Stomach (tissue), 9 donors: ENCODE measurements around the gene GGN. TPM values are rescaled to one million over a fixed set of nuclear protein-coding genes. Genes with fewer than 3 reads are reported as not detected.
A peak's percentile ranks its signal among the peaks of the same experiment; 100 is the strongest.

Experiments
- DNase-seq, 2 donors: peaks; one replicate each; pipeline versions ENCODE4 v3.0.0 to v3.0.0-alpha.2; 2013 to 2019
- H3K27ac ChIP-seq, 5 donors: fragments of 200-600 bp in 4 of 5; sonication (generic) in 4 of 5; one replicate each; pipeline ENCODE4 v1.5.1; 2013 to 2019; ENCODE audit warnings: mild to moderate bottlenecking in 1 of 5, moderate library complexity in 1 of 5
- H3K27me3 ChIP-seq, 3 donors: fragments of 200-600 bp; sonication (generic); one replicate each; pipeline ENCODE4 v1.5.1; 2017 to 2019; ENCODE audit warnings: mixed run types in 1 of 3
- H3K36me3 ChIP-seq, 4 donors: fragments of 200-600 bp; sonication (generic); 1 replicate in 3 of 4; 2 replicates in 1 of 4; pipeline ENCODE4 v1.5.1; 2016 to 2019
- H3K4me1 ChIP-seq, 4 donors: fragments of 200-600 bp; sonication (generic); one replicate each; pipeline ENCODE4 v1.5.1; 2016 to 2019
- H3K4me3 ChIP-seq, 4 donors: fragments of 200-600 bp; sonication (generic) in 3 of 4; one replicate each; pipeline ENCODE4 v1.5.1; 2016 to 2019; ENCODE audit warnings: mild to moderate bottlenecking in 1 of 4
- H3K9me3 ChIP-seq, 4 donors: fragments of 200-600 bp; sonication (generic); one replicate each; pipeline ENCODE4 v1.5.1; 2016 to 2019
- CTCF ChIP-seq, 7 experiments: fragments of 450-650 bp in 4 of 7; fragments of 200-600 bp in 3 of 7; sonication (generic) in 3 of 7; IDR thresholded peaks; one replicate each; pipeline ENCODE4 v1.5.1; 2016 to 2019; ENCODE audit warnings: antibody characterized with exemption in 7 of 7, control low read depth in 2 of 7, mild to moderate bottlenecking in 1 of 7
- EP300 ChIP-seq: sonication (generic); formaldehyde crosslinking; IDR thresholded peaks from one replicate; pipeline ENCODE4 v1.6.1; 2017; ENCODE audit warnings: antibody characterized with exemption
- POLR2A ChIP-seq, 4 donors: fragments of 450-650 bp; IDR thresholded peaks; one replicate each; pipeline ENCODE4 v1.6.1; 2016; ENCODE audit warnings: antibody characterized with exemption in 4 of 4, control low read depth in 2 of 4, mild to moderate bottlenecking in 1 of 4, moderate library complexity in 1 of 4
- POLR2AphosphoS5 ChIP-seq, 3 donors: sonication (generic); formaldehyde crosslinking; IDR thresholded peaks; one replicate each; pipeline ENCODE4 v1.6.1; 2016; ENCODE audit warnings: antibody characterized with exemption in 3 of 3
- WGBS, 5 donors: extraction: QIAGEN DNeasy Blood & Tissue Kit in 3 of 5; methylation state at CpG; one replicate each; pipeline versions ENCODE4 v1.1.5 to v1.1.7; 2013 to 2018; 5-methylcytosine and 5-hydroxymethylcytosine counted together
- intact Hi-C: fragments of 100-400 bp; cut with DNase I; formaldehyde crosslinking; loops from one replicate; pipeline ENCODE4 v1.15.1; 2023; ENCODE audit warnings: low total_unique reads
- polyA plus RNA-seq, 3 donors: library from polyadenylated mRNA; stranded (reverse); fragments of 200-250 nt; gene quantifications; one replicate each; pipeline ENCODE4 v1.2.3, GENCODE V29; 2013
- total RNA-seq, 5 donors: library from RNA; depleted of rRNA; stranded (reverse); fragments of >200 nt; gene quantifications; one replicate each; pipeline versions ENCODE4 v1.1.0 to v1.2.3, GENCODE V29; 2014 to 2016
- donor health status: healthy with polysubstance abuse.
- donor health status: Bipolar disorder and iron deficiency.
- donor health status: healthy.

The GGN gene
- total and polyA plus RNA-seq, 8 donors, result 0.19 to 0.30 TPM; not detected in 6

- H3K4me1 ChIP-seq, result peaks cover 35 to 42% (median 40%) of the 10 kb centered on the region in 4 donors
Measured at GRCh38 chr19:38384209-38385027, 3.4 kb downstream of the GGN start.

GRCh38 chr19:38383743-38384142 is 4.1 kb downstream of the GGN start:
- H3K27me3 ChIP-seq, result peaks cover 5 to 64% (median 19%) of the 10 kb centered on the region in 3 donors
- H3K27ac ChIP-seq, result no peak overlapping the region
- intact Hi-C loops, result loop anchor here (10.0 kb wide), 1 partner anchor 231 kb away; the partner anchor contains the start of genes EIF3K and MAP4K1
- H3K4me3 ChIP-seq, result no peak overlapping the region
- WGBS, 5 donors, result 88 to 99% (median 95%) methylated on average over 2 of the region's 2 CpGs
- DNase-seq, result no peak
- H3K9me3 ChIP-seq, result no peaks in the 10 kb centered on the region
- H3K4me1 ChIP-seq, result peaks cover 28 to 36% (median 34%) of the 10 kb centered on the region in 4 donors
- TF ChIP-seq EP300 (no peak), CTCF (IDR thresholded peaks at IDR 0.05) (no peak), POLR2A (IDR thresholded peaks at IDR 0.05) (no peak), POLR2AphosphoS5 (IDR thresholded peaks at IDR 0.05) (no peak)
- H3K36me3 ChIP-seq, result peaks cover 49 to 74% (median 67%) of the 10 kb centered on the region in 4 donors

More at GRCh38 chr19:38384209-38385027, 3.4 kb downstream of the GGN start:
- intact Hi-C loops, result loop anchor here (10.0 kb wide), 1 partner anchor 230 kb away; the partner anchor contains the start of genes EIF3K and MAP4K1
- WGBS, 5 donors, result 79 to 85% (median 83%) methylated on average over 6 to 10 of the region's 10 CpGs
- Histone ChIP-seq H3K4me3 (no peak overlapping the region), H3K36me3 (peaks cover 44 to 67% (median 60%) of the 10 kb centered on the region in 4 donors), H3K9me3 (no peaks in the 10 kb centered on the region), H3K27me3 (peaks cover 5 to 71% (median 23%) of the 10 kb centered on the region in 3 donors), H3K27ac (no peak overlapping the region)
- TF ChIP-seq CTCF (IDR thresholded peaks at IDR 0.05), result no peak
- TF ChIP-seq EP300, result no peak
- TF ChIP-seq POLR2A (IDR thresholded peaks at IDR 0.05), result no peak
- TF ChIP-seq POLR2AphosphoS5 (IDR thresholded peaks at IDR 0.05), result no peak
- peak in 1 of 2 donors; percentile 55 for DNase-seq

- Histone ChIP-seq H3K9me3 (no peaks in the 10 kb centered on the region), H3K4me3 (no peak overlapping the region), H3K4me1 (peaks cover 23 to 30% (median 28%) of the 10 kb centered on the region in 4 donors), H3K36me3 (peaks cover 49 to 80% (median 73%) of the 10 kb centered on the region in 4 donors), H3K27me3 (peaks cover 5 to 59% (median 15%) of the 10 kb centered on the region in 3 donors), H3K27ac (no peak overlapping the region)
- intact Hi-C loops, result loop anchor here (10.0 kb wide), 1 partner anchor 232 kb away; the partner anchor contains the start of genes EIF3K and MAP4K1
- TF ChIP-seq EP300 (no peak), CTCF (IDR thresholded peaks at IDR 0.05) (no peak), POLR2A (IDR thresholded peaks at IDR 0.05) (no peak), POLR2AphosphoS5 (IDR thresholded peaks at IDR 0.05) (no peak)
- DNase-seq, result no peak
- 85 to 90% (median 89%) methylated on average over 10 of the region's 10 CpGs for WGBS, 5 donors
Measured at GRCh38 chr19:38383184-38383583, 4.7 kb downstream of the GGN start.

- DNase-seq, result no peak
- H3K27ac ChIP-seq, result no peak overlapping the region
- intact Hi-C loops, result loop anchor here (10.0 kb wide), 1 partner anchor 234 kb away; the partner anchor contains the start of genes EIF3K and MAP4K1
- H3K36me3 ChIP-seq, result peaks cover 58 to 95% (median 88%) of the 10 kb centered on the region in 4 donors
- WGBS, 5 donors, result 86 to 96% (median 93%) methylated on average over 8 to 9 of the region's 9 CpGs
- TF ChIP-seq CTCF (IDR thresholded peaks at IDR 0.05), result no peak
- no peak for TF ChIP-seq EP300
- no peak for TF ChIP-seq POLR2AphosphoS5 (IDR thresholded peaks at IDR 0.05)
- no peak for TF ChIP-seq POLR2A (IDR thresholded peaks at IDR 0.05)
- no peak overlapping the region for H3K4me3 ChIP-seq
- no peaks in the 10 kb centered on the region for H3K9me3 ChIP-seq
- peaks cover 5 to 38% (median 8%) of the 10 kb centered on the region in 3 donors for H3K27me3 ChIP-seq
- H3K4me1 ChIP-seq, result peaks cover 9 to 25% (median 17%) of the 10 kb centered on the region in 4 donors
Measured at GRCh38 chr19:38381138-38381537, 6.7 kb downstream of the GGN start.
